Stimulated activated CD8-positive, alpha-beta memory T cell treated with anti-CD3 and anti-CD28 coated beads, Interleukin-12 subunit alpha, Interleukin-12 subunit beta, amount 100 ng/mL, for 1 hour (primary cell): ENCODE measurements around the gene KIF21A.
"Not testable (repeated sequence)": the region's sequence is repeated elsewhere in the genome, so short reads cannot be mapped to it uniquely, and the experiment has no call there.

Experiments
- DNase-seq: peaks from one replicate; pipeline ENCODE4 v3.0.0-alpha.2; 2020; ENCODE audit warnings: low read depth

The KIF21A gene

DNA sequence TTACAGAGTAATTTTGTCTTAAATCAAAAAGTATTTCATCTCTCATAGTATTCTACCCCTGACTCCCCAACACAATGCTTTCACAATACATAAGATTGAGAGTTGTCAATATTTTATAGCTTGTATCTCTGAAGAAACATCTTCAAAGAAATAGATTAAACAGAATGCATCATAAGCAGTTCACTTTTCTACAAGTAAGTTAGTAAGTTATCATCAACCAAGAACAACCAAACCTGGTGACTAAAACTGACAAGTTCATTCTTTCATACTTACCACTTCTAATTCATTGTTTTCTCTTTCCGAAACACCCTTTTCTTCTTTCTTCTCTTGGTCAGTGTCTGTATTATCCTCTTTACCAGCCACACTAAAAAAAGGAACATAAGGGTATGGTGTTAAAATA lies 101.2 kb downstream of the KIF21A start:
- no peak for DNase-seq

GRCh38 chr12:39341179-39341578 lies 101.7 kb downstream of the KIF21A start:
- DNase-seq: no peak

GRCh38 chr12:39332661-39333175 lies 110.2 kb downstream of the KIF21A start:
- DNase-seq: no peak

GRCh38 chr12:39331539-39332261 lies 111.2 kb downstream of the KIF21A start:
- DNase-seq: no peak

DNA sequence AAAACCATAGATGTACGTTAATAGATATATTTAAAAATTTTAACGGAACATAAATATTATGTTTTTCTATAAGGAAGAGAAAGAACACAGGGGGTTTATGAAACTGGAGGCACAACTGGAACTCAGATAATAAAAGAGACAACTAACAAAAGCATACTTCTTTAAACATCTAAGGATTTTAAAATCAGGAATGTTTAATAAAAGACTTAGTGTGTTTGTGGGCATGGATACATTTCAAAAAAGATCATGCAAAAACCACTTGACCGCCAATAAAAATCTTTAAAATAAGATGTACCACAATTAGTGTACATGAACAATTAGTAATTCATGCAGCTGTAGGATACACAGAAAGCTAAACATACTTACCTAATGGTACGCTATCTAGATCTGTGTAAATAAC lies 113.0 kb downstream of the KIF21A start:
- no peak for DNase-seq

- no peak for DNase-seq
These were observed 113.9 kb downstream of the KIF21A start for GRCh38 chr12:39329018-39329417.

DNA sequence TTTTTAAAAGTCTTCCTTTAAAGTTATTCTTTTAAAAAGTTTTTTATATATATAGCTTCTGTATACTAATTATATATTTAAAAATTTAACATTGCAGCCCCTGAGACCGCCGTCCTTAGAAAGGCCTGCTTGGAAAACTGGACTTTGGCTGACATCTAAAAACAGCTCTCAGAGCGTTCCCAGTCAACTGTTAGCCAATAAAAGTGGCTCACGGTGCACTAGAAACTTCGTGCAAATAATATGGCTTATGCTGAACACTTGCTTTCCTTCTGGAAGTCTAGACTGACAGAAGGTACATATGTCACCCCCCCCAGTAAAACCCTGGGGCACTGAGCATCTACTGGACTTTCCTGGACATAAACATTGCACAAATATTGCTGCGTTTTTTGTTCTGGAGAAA lies 115.0 kb downstream of the KIF21A start:
- no peak for DNase-seq

DNA sequence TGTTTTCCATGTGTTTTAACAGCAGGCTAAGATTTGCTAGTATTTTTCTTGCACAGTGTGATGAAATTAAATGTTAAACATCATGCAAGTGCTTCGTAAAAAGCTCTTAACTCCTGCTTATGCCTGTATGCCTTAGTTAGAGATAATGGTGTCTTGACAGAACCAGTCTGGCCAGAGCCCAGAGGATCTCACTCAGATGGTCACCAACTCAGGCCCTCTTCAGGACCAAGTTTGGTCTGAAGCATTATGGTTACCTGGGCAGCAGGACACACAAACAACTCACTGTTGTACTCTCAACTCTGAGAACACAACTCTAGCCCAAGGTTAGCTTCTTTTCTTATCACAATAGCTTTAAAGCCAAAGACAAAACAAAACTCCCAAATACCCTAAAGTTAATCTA lies 115.4 kb downstream of the KIF21A start:
- no peak for DNase-seq

DNA sequence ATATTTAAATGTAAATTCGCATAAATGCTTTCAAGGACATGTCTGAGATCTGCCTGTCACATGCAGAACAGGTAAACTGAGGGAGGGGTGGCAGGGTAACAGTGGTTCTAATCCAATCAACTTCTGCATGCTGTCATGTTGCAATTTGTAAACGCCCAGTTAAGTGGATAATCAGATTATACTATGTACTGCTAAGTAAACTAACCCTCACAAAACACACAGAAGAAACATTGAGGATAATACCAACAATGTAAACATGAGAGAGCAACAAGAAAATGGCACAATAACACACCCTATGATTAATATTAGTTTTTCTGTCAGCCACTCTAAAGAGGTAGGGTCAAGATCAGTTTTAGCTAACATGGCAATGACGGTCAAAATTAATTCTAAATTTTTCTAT lies 123.7 kb downstream of the KIF21A start:
- no peak for DNase-seq

DNA sequence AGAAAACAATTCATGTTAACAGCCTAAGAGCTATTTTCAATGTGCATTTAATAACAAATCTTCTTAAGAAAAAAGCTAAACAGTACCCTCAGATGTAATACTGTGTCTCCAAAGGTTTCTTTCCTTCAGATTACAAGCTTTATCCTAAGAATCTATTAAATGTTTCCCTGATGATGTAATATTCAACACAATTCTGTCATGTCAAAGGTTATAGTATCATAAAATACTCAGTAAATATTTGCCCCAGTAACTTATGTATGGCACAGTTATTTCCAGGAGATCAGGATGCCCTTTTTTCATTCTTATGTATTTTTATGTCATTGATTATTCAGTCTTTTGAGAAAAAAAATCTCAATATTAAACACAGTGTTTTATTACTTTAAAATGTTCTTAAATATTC lies 128.4 kb downstream of the KIF21A start:
- DNase-seq: no peak

DNA sequence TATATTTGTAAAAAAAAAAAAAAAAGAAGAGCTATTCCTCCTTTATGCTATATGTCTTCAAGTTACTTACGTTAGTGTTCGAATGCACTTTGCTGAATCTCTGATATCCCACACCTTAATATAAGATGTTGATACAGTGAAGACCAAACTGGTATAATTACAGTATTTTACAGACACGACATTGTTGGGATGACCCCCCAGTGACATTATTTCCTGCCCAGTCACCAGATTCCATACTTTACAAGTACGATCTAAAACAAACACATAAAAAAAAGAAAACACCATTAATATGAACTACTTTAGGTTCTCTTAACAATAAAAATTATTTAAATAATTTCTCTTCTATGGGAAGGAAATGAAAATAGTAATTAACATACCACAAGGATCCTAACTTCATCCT lies 133.4 kb downstream of the KIF21A start:
- no peak for DNase-seq

DNA sequence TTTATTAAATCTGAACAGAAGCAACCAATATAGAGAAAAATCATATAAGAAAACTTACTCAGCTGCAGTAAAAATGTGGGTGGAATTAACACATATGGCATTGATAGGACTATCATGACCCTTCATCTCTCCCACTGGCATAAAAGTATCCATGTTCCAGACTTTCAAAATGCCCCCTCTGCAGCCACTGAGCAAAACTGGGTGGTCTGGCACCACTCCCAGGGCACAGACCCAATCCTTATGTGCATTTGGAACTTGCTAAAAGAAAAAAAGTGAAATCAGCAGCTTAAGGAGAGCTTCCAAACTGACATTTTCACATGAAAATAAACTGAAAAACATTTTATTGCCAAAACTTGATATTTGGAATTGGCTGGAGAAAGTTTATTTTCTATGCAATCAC lies 141.5 kb downstream of the KIF21A start:
- no peak for DNase-seq

DNA sequence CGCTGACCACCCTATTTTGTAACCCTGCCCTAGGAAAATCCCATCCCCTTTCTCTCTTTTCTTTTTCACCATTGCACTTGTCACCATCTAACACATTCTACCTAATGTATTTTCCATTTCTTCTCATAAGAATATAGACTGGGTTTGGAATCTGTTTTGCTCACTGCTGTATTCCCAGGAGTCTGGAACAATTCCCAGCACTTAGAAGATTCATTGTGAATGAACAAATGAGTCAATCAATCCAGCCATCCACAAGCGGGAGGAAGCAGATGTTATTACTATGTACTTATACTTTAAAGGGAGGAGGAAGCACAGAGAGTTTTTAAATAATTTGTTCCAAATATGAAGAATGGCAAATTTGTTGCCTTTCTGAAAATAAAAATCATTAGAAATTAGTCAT lies 142.1 kb downstream of the KIF21A start:
- no peak for DNase-seq

DNA sequence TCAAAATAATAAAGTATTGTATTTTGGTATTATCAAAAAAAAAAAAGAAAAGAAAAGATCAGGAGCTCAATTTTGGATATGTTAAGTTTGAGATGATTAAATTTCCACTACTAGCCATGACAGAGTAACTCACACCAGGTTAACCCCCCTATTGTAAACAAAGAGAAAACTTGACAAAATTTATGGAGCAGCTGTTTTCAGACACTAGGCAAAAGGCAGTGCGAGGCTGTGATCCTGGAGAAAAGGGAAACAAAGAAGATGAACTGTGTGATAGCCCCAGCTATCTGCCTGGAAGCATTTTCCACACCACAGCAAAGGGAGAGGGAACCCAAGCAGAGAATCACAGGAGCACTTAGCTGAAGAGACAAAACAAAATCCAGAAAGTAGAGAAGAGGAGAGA lies 145.0 kb downstream of the KIF21A start:
- DNase-seq: no peak

- DNase-seq: no peak
These were observed 146.4 kb downstream of the KIF21A start for GRCh38 chr12:39296496-39296895.

GRCh38 chr12:39295593-39295992 lies 147.3 kb downstream of the KIF21A start:
- not testable (repeated sequence) for DNase-seq

DNA sequence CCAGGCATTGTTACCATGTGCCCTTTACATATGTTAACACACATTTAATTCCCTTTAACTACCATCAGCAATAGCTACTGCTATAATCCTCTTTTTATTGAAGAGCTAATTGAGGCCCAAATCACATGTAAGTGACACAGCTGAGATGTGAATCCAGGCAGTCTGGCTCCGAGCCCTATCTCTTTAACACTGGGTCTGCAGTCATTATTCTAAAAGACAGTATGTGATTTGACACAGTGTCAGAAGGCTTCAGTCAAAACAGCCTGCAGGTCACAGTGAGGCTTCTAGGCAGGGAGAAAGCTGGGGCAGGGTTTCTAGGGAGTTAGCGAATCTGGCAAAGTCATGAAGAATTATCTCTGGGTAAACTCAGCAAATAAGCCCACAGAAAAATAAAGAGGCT lies 148.2 kb downstream of the KIF21A start:
- no peak for DNase-seq

- no peak for DNase-seq
These were observed 150.7 kb downstream of the KIF21A start for GRCh38 chr12:39292125-39292630.

GRCh38 chr12:39287817-39288216 lies 155.1 kb downstream of the KIF21A start:
- no peak for DNase-seq

- no peak for DNase-seq
These were observed 155.5 kb downstream of the KIF21A start for GRCh38 chr12:39287409-39287808.

DNA sequence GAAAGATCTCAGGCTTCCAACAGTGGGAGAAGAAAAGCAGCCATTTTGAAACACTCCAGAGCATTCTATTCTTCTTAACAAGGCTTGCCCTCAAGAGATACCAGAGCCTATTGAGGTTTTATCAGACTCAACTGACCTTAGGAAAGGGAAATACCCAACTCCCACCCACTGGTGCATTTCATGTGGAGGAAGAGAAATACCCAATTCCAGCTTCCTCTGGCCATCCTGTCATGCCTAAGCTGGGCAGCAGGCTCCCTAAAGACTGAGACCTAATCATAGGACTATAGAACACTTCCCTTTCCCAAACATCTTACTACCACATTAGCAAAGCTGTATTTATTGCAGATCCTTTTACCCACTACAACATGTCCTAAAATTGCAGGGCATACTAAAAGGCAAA lies 164.5 kb downstream of the KIF21A start:
- DNase-seq: no peak

DNA sequence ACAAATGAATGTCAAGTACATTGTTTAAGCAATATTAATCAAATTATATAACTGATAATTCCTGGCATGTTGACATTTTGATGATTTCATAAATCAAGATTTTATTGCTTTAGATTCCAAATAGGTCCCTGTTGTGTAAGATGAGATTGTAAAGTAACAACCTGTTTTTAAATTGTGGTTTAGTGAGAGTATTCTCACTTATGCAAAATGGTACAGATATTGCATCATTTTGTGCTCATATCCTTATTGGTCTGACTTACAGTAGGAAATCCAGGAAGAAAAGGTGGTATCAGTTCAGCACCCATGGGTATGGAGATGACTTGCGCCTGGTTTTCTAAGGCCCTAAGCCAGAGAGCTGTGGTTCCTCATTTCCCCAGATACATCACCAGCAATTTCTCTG lies 165.5 kb downstream of the KIF21A start:
- DNase-seq: no peak

DNA sequence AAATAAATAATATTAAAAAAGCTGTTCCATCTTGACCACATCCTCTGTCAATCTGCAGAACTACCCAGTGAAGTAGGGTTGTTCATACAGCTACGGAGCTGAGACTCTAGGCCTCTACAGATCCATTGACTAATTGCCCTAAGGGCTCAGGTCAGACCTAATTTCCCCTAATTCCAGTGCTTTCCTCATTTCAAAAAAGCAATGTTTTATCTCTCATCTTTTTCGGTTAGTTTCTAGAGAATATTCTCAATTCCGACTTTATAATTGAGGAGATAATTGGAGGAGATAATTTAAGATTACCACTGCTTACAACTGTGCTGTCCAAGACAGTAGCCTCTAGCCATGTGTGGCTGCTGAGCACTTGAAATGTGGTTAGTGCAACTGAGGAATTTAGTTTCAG lies 167.1 kb downstream of the KIF21A start:
- no peak for DNase-seq
